Heart left ventricle (tissue), 13 donors: Measurements from ENCODE around the gene MYOM1.

ENCODE experiments used
- CTCF ChIP-seq, 12 donors: fragments of 200-600 bp; sonication (generic) in 4 of 12; IDR thresholded peaks; one replicate each; pipeline versions ENCODE4 v1.5.0 to v1.8.0; 2018 to 2022; ENCODE audit warnings: antibody characterized with exemption in 12 of 12, mild to moderate bottlenecking in 5 of 12
- POLR2A ChIP-seq, 2 donors: fragments of 450-650 bp; IDR thresholded peaks; one replicate each; pipeline ENCODE4 v1.6.1; 2017; ENCODE audit warnings: antibody characterized with exemption in 2 of 2, mild to moderate bottlenecking in 2 of 2, moderate library complexity in 2 of 2
- donor health status: ischemic (EF 13 %, LVEDD 7.1; RV severe dilation, severe dysfunction).
- donor health status: DM: no; HTN: yes; CAD: no.
- donor health status: DM: no; HTN: no; CAD: no.
- donor health status: ischemic (EF 25% LVEDD 6.9; RV normal size, moderate dysfunction).
- donor health status: ischemic (EF 25% LVEDD 5.7; RV mildly dilated, moderate dysfunction).
- donor health status: ischemic (EF 35%, LVEDD 5.7; RV mildly dilated, moderate dysfunction).
- donor health status: nonischemic (EF 11% LVEDD 7.7; RV severe dilation, severe dysfunction).
- donor health status: DM: yes; HTN: yes; CAD: no.
- donor health status: PGD.
- donor health status: ischemic (EF 29% LVEDD 5.4; RV normal size, mild dysfunction).
- donor health status: nonischemic (EF 23%, LVEDD 6.1; RV moderate dilation, normal function).

GRCh38 chr18:3054214-3054613 lies 165.6 kb downstream of the MYOM1 start:
- TF ChIP-seq CTCF (IDR thresholded peaks at IDR 0.05), result no peak
- TF ChIP-seq POLR2A (IDR thresholded peaks at IDR 0.05), result no peak
